NCI-H510A (cell line): ENCODE measurements around the gene KRTAP4-6.
"Not testable (repeated sequence)": the region's sequence is repeated elsewhere in the genome, so short reads cannot be mapped to it uniquely, and the experiment has no call there.

Source experiments
- DNase-seq: peaks from one replicate; lab custom pipeline; 2025; lab: John Stamatoyannopoulos, UW

Gene KRTAP4-6

GRCh38 chr17:41147531-41148204 lies 7.3 kb upstream of the KRTAP4-6 start:
- DNase-seq = no peak

GRCh38 chr17:41145261-41145660 lies 4.9 kb upstream of the KRTAP4-6 start:
- DNase-seq = no peak

GRCh38 chr17:41144846-41145245 lies 4.5 kb upstream of the KRTAP4-6 start:
- DNase-seq = no peak

GRCh38 chr17:41141361-41141760 lies 1.0 kb upstream of the KRTAP4-6 start:
- DNase-seq = no peak

GRCh38 chr17:41139865-41140264 lies 479 bp downstream of the KRTAP4-6 start:
- not testable (repeated sequence) for DNase-seq

GRCh38 chr17:41133880-41134735 lies 6.2 kb downstream of the KRTAP4-6 start:
- DNase-seq = no peak

- no peak for DNase-seq
Measured at GRCh38 chr17:41131979-41132378, 8.4 kb downstream of the KRTAP4-6 start.

- no peak for DNase-seq
Measured at GRCh38 chr17:41127371-41127770, 13.0 kb downstream of the KRTAP4-6 start.

GRCh38 chr17:41126412-41126811 lies 13.9 kb downstream of the KRTAP4-6 start:
- DNase-seq = no peak

- no peak for DNase-seq
Measured at GRCh38 chr17:41125064-41125463, 15.3 kb downstream of the KRTAP4-6 start.

- DNase-seq = not testable (repeated sequence)
Measured at GRCh38 chr17:41123991-41124371, 16.4 kb downstream of the KRTAP4-6 start, which contains the start of gene KRTAP4-12. Gene KRTAP4-12, minus strand, starts transcription at chr17:41124182. Its CDS starts 60 bp downstream, at chr17:41124122.

- DNase-seq = not testable (repeated sequence)
Measured at GRCh38 chr17:41123292-41123990, 16.9 kb downstream of the KRTAP4-6 start.

GRCh38 chr17:41121742-41122141 lies 18.6 kb downstream of the KRTAP4-6 start:
- DNase-seq = no peak

GRCh38 chr17:41119696-41120690 lies 20.4 kb downstream of the KRTAP4-6 start:
- DNase-seq = not testable (repeated sequence)

- no peak for DNase-seq
Measured at GRCh38 chr17:41118721-41119120, 21.6 kb downstream of the KRTAP4-6 start.

GRCh38 chr17:41117846-41118386 lies 22.4 kb downstream of the KRTAP4-6 start, which contains the start of gene KRTAP4-11:
Gene KRTAP4-11, minus strand, starts transcription at chr17:41118373. Its CDS starts 58 bp downstream, at chr17:41118315.
- DNase-seq = not testable (repeated sequence)

- no peak for DNase-seq
Measured at GRCh38 chr17:41116297-41116696, 24.0 kb downstream of the KRTAP4-6 start.

- no peak for DNase-seq
Measured at GRCh38 chr17:41111151-41111885, 29.0 kb downstream of the KRTAP4-6 start.

GRCh38 chr17:41108728-41109386 lies 31.5 kb downstream of the KRTAP4-6 start:
- DNase-seq = not testable (repeated sequence)
